K562 (cell line): Measurements from ENCODE around the gene OPN1LW. TPM values are rescaled to one million over a fixed set of nuclear protein-coding genes. Genes with fewer than 3 reads are reported as not detected.

ENCODE experiments used
- GTF2E2 ChIP-seq: fragments of 200-800 bp; sonication (Bioruptor generic); IDR thresholded peaks from 2 replicates; pipeline ENCODE4 v1.6.1; 2016; ENCODE audit warnings: missing genetic modification characterization, missing compliant biosample characterization
- MLLT1 ChIP-seq, 2 experiments: fragments of 450-650 bp; IDR thresholded peaks; 2 replicates each; pipeline ENCODE4 v1.6.1; 2016
- SMARCE1 ChIP-seq: fragments of 450-650 bp; IDR thresholded peaks from 2 replicates; pipeline ENCODE4 v1.7.1; 2016; ENCODE audit warnings: mild to moderate bottlenecking
- STAT5B ChIP-seq: fragments of 250-450 bp; sonication (Bioruptor Pico); IDR thresholded peaks from 2 replicates; pipeline ENCODE4 v1.8.0; 2021; ENCODE audit warnings: mild to moderate bottlenecking, inconsistent platforms
- UBTF ChIP-seq, 2 experiments: IDR thresholded peaks; 2 replicates each; pipeline ENCODE4 v1.6.1; 2012; ENCODE audit warnings: improper control_type of control experiment in 2 of 2, low read depth in 2 of 2, low read length in 2 of 2, borderline replicate concordance in 1 of 2
- polyA plus RNA-seq, 8 experiments: library from polyadenylated mRNA; depleted of rRNA in 4 of 8; stranded (reverse) in 5 of 8; unstranded in 3 of 8; fragments of >200 nt; fragmentation: Nextera tagmentation in 2 of 8; fragmentation: Illumina TruSeq in 1 of 8; extraction: Ambion mirVana in 2 of 8; extraction: Trizol in 1 of 8; gene quantifications; 2 replicates each; pipeline versions ENCODE4 v1.2.1 to v1.2.3, GENCODE V29; 2011 to 2014; ENCODE audit warnings: inconsistent platforms in 1 of 8, missing spikeins in 1 of 8
- total RNA-seq, 7 experiments: library from RNA; depleted of rRNA in 6 of 7; stranded (reverse); fragments of >200 nt in 6 of 7; fragmentation: Illumina TruSeq in 2 of 7; extraction: Trizol in 2 of 7; gene quantifications; 2 replicates each; pipeline versions ENCODE4 v1.2.1 to v1.2.3, GENCODE V29; 2011 to 2021; ENCODE audit warnings: low replicate concordance in 1 of 7
- TF ChIP-seq, protein P1 (sequence below): fragments of 450-650 bp; IDR thresholded peaks from 2 replicates; pipeline ENCODE4 v1.6.1; 2016; ENCODE audit warnings: low read depth

OPN1LW gene
- total and polyA plus RNA-seq, 9 of the 15 experiments (the other 6 are each of a cell fraction or from before 2014, with no cell fraction given) = 0.04 TPM; not detected in 8

DNA sequence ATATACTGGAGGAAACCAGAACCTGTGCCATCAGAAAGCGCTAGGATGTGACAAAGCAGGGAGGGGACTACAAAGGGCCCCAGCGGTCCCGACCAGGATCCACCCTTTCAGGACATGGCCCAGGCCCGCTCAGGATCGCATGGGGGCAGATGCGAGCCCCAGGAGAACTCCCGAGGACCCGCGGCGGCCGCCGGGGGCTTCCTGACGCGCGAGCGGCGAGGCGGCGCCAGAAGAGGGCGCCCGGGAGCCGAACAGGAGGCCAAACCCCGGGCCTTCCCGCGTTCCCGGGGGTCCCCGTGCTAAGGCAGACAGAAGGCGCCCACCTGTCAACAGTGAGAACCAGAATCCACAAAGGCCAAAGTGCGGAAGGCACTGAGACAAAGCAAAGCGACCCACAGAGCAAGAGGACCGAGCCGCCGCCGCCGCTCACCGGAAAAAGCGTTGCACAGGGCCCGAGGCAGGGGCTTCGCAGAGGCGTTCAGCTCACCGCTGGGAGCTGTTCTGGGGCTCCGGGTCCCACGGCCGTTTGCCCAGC, 7.3 kb upstream of the OPN1LW start (continued):
- TF ChIP-seq, protein P1, sequence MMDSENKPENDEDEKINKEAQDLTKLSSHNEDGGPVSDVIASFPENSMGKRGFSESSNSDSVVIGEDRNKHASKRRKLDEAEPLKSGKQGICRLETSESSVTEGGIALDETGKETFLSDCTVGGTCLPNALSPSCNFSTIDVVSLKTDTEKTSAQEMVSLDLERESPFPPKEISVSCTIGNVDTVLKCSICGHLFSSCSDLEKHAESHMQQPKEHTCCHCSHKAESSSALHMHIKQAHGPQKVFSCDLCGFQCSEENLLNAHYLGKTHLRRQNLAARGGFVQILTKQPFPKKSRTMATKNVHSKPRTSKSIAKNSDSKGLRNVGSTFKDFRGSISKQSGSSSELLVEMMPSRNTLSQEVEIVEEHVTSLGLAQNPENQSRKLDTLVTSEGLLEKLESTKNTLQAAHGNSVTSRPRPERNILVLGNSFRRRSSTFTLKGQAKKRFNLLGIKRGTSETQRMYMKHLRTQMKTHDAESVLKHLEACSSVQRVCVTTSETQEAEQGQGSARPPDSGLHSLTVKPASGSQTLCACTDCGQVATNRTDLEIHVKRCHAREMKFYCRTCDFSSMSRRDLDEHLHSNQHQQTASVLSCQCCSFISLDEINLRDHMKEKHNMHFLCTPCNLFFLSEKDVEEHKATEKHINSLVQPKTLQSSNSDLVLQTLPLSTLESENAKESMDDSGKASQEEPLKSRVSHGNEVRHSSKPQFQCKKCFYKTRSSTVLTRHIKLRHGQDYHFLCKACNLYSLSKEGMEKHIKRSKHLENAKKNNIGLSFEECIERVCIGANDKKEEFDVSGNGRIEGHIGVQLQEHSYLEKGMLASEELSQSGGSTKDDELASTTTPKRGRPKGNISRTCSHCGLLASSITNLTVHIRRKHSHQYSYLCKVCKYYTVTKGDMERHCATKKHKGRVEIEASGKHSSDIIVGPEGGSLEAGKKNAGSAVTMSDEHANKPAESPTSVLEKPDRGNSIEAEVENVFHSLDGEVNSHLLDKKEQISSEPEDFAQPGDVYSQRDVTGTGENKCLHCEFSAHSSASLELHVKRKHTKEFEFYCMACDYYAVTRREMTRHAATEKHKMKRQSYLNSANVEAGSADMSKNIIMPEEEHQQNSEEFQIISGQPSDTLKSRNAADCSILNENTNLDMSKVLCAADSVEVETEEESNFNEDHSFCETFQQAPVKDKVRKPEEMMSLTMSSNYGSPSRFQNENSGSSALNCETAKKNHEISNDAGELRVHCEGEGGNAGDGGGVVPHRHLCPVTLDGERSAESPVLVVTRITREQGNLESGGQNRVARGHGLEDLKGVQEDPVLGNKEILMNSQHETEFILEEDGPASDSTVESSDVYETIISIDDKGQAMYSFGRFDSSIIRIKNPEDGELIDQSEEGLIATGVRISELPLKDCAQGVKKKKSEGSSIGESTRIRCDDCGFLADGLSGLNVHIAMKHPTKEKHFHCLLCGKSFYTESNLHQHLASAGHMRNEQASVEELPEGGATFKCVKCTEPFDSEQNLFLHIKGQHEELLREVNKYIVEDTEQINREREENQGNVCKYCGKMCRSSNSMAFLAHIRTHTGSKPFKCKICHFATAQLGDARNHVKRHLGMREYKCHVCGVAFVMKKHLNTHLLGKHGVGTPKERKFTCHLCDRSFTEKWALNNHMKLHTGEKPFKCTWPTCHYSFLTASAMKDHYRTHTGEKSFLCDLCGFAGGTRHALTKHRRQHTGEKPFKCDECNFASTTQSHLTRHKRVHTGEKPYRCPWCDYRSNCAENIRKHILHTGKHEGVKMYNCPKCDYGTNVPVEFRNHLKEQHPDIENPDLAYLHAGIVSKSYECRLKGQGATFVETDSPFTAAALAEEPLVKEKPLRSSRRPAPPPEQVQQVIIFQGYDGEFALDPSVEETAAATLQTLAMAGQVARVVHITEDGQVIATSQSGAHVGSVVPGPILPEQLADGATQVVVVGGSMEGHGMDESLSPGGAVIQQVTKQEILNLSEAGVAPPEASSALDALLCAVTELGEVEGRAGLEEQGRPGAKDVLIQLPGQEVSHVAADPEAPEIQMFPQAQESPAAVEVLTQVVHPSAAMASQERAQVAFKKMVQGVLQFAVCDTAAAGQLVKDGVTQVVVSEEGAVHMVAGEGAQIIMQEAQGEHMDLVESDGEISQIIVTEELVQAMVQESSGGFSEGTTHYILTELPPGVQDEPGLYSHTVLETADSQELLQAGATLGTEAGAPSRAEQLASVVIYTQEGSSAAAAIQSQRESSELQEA = no peak
- no peak for TF ChIP-seq STAT5B
- TF ChIP-seq GTF2E2 (tag) = no peak
- TF ChIP-seq MLLT1 (IDR thresholded peaks at IDR 0.05) = no peak
- TF ChIP-seq SMARCE1 = no peak
- 0 out of 4 replicates have a peak, but pooled peaks of 1 of the 2 experiments have one; percentile 65 for TF ChIP-seq UBTF (IDR thresholded peaks at IDR 0.05; ENCODE audit: borderline replicate concordance in 1 of 2, low read depth in 2 of 2, low read length in 2 of 2)
